K562 (cell line): ENCODE measurements around the gene KANK4. TPM values are rescaled to one million over a fixed set of nuclear protein-coding genes. Genes with fewer than 3 reads are reported as not detected.

Source experiments
- ATAC-seq: fragments of 200-7000 bp; cut with Tn5 transposase; 3 replicates; pipeline ENCODE4 v1.9.1; 2020; ENCODE audit warnings: moderate library complexity
- BruUV-seq: library from RNA; stranded (reverse); fragments of 400-500 nt; replicated peaks from 2 replicates; lab custom pipeline; 2021; lab: Mats Ljungman, UMichigan
- CTCF ChIA-PET: fragments of 300-600 bp; formaldehyde crosslinking; extraction: SDS; loops from one replicate; lab custom pipeline; 2021; ENCODE audit warnings: low intra/inter-chr PET ratio; lab: Yijun Ruan, JAX
- POLR2A ChIA-PET: fragments of 300-600, 350-650 bp; sonication (Branson Sonifier 250); formaldehyde crosslinking; extraction: SDS; loops from one replicate; lab custom pipeline; 2021; ENCODE audit warnings: antibody characterized with exemption, inconsistent platforms; lab: Yijun Ruan, JAX
- DNase-seq, 4 experiments: peaks; one replicate each; pipeline versions ENCODE4 v3.0.0 to v3.0.0-alpha.2; 2011 to 2018; ENCODE audit warnings: low spot score in 3 of 4, mixed read lengths in 3 of 4; ENCODE audit errors: extremely low read depth in 1 of 4
- FAIRE-seq: peaks from 2 replicates; lab custom pipeline; 2011; peaks lifted over from hg19 to GRCh38; lab: Jason Lieb, UNC
- H2AFZ ChIP-seq: 2 replicates; pipeline ENCODE4 v1.6.0; 2011; ENCODE audit warnings: low read depth, low read length, control low read depth, inconsistent platforms
- H3K27ac ChIP-seq: fragments of 200-600 bp; 3 replicates; pipeline ENCODE4 v1.8.0; 2011; ENCODE audit warnings: low read depth, mild to moderate bottlenecking, control low read depth, inconsistent platforms, low read length, moderate library complexity, mixed read lengths; ENCODE audit errors: extremely low read depth
- H3K27me3 ChIP-seq, 2 experiments: fragments of 300-600 bp in 1 of 2; 2 replicates in 1 of 2; 3 replicates in 1 of 2; pipeline versions ENCODE4 v1.6.0 to v1.8.0; 2011; ENCODE audit warnings: inconsistent platforms in 2 of 2, low read length in 2 of 2, mild to moderate bottlenecking in 1 of 2, mixed read lengths in 1 of 2, moderate library complexity in 1 of 2; ENCODE audit not compliant: control insufficient read depth in 2 of 2, insufficient read depth in 2 of 2
- H3K36me3 ChIP-seq: fragments of 300-600 bp; 3 replicates; pipeline ENCODE4 v1.8.0; 2011; ENCODE audit warnings: mild to moderate bottlenecking, low read length, inconsistent platforms; ENCODE audit not compliant: control insufficient read depth, insufficient read depth
- H3K4me1 ChIP-seq, 2 experiments: fragments of 200-600 bp in 1 of 2; replicated peaks in 1 of 2; 2 replicates in 1 of 2; 3 replicates in 1 of 2; pipeline versions ENCODE4 v1.5.1 to v1.8.0; 2011; ENCODE audit warnings: inconsistent platforms in 2 of 2, low read length in 2 of 2, mild to moderate bottlenecking in 1 of 2, mixed read lengths in 1 of 2, moderate library complexity in 1 of 2; ENCODE audit not compliant: control insufficient read depth in 2 of 2, insufficient read depth in 2 of 2
- H3K4me2 ChIP-seq: 2 replicates; pipeline ENCODE4 v1.6.1; 2011; ENCODE audit warnings: low read length, control low read depth, inconsistent platforms, mixed read lengths; ENCODE audit not compliant: insufficient read depth
- H3K4me3 ChIP-seq: fragments of 200-600 bp; sonication (generic), shearing (Covaris generic); 2 replicates; pipeline ENCODE4 v1.5.1; 2016; ENCODE audit warnings: control low read depth, inconsistent platforms
- H3K79me2 ChIP-seq: fragments of 200-600 bp; 3 replicates; pipeline ENCODE4 v1.8.0; 2011; ENCODE audit warnings: low read length, inconsistent platforms; ENCODE audit not compliant: control insufficient read depth, insufficient read depth
- H3K9ac ChIP-seq, 2 experiments: 2 replicates each; pipeline versions ENCODE4 v1.6.0 to v1.6.1; 2011; ENCODE audit warnings: low read depth in 2 of 2, low read length in 2 of 2, control low read depth in 1 of 2, inconsistent platforms in 1 of 2, mild to moderate bottlenecking in 1 of 2, mixed read lengths in 1 of 2; ENCODE audit not compliant: insufficient read depth in 1 of 2
- H3K9me1 ChIP-seq: one replicate; pipeline ENCODE4 v1.6.0; 2011; ENCODE audit warnings: inconsistent platforms, mild to moderate bottlenecking, low read length, moderate library complexity; ENCODE audit not compliant: control insufficient read depth, insufficient read depth
- H3K9me3 ChIP-seq: replicated peaks from 2 replicates; pipeline ENCODE4 v1.5.1; 2011; ENCODE audit warnings: low read depth, low read length, inconsistent platforms; ENCODE audit not compliant: control insufficient read depth, insufficient read depth
- H4K20me1 ChIP-seq: replicated peaks from 2 replicates; pipeline ENCODE4 v1.6.1; 2011; ENCODE audit warnings: low read length, inconsistent platforms, mixed read lengths; ENCODE audit not compliant: control insufficient read depth, insufficient read depth
- CHD1 ChIP-seq: fragments of 200-600 bp; sonication (generic); IDR thresholded peaks from one replicate; pipeline ENCODE4 v1.6.1; 2012; ENCODE audit warnings: mild to moderate bottlenecking, moderate library complexity, low read length, inconsistent platforms
- HMBOX1 ChIP-seq: sonication (generic); IDR thresholded peaks from 2 replicates; pipeline ENCODE4 v1.6.1; 2016
- KAT2B ChIP-seq: IDR thresholded peaks from one replicate; pipeline ENCODE4 v1.6.1; 2012; ENCODE audit warnings: low read depth, mild to moderate bottlenecking, control low read depth, inconsistent platforms, low read length, moderate library complexity
- REST ChIP-seq, 2 experiments: fragments of 450-650 bp; formaldehyde crosslinking in 1 of 2; IDR thresholded peaks; 2 replicates each; pipeline versions ENCODE4 v1.4.0 to v1.6.1; 2014 to 2020; ENCODE audit warnings: mild to moderate bottlenecking in 2 of 2, borderline replicate concordance in 1 of 2, low read depth in 1 of 2
- ZNF766 ChIP-seq: fragments of 200-800 bp; sonication (Bioruptor generic); conservative IDR thresholded peaks from 2 replicates; pipeline ENCODE4 v1.6.1; 2016; ENCODE audit warnings: missing genetic modification characterization, missing compliant biosample characterization
- whole genome bisulfite sequencing: fragments of 100-300 bp; shearing (Covaris generic); methylation state at CpG from one replicate; pipeline ENCODE4 v1.1.6; 2016; ENCODE audit warnings: low coverage, mixed read lengths; ENCODE audit not compliant: insufficient coverage; ENCODE audit errors: missing lambda C conversion rate; 5-methylcytosine and 5-hydroxymethylcytosine counted together
- in situ Hi-C: fragments of 300-500 bp; cut with MboI; formaldehyde crosslinking; loops from 4 replicates; pipeline ENCODE4 v1.15.0; 2018; ENCODE audit warnings: inconsistent platforms, mixed read lengths
- intact Hi-C: fragments of 100-400 bp; cut with micrococcal nuclease; formaldehyde crosslinking; loops from 2 replicates; pipeline ENCODE4 v1.14.2; 2022
- polyA plus RNA-seq, 8 experiments: library from polyadenylated mRNA; depleted of rRNA in 4 of 8; stranded (reverse) in 5 of 8; unstranded in 3 of 8; fragments of >200 nt; fragmentation: Nextera tagmentation in 2 of 8; fragmentation: Illumina TruSeq in 1 of 8; extraction: Ambion mirVana in 2 of 8; extraction: Trizol in 1 of 8; gene quantifications; 2 replicates each; pipeline versions ENCODE4 v1.2.1 to v1.2.3, GENCODE V29; 2011 to 2014; ENCODE audit warnings: inconsistent platforms in 1 of 8, missing spikeins in 1 of 8
- total RNA-seq, 7 experiments: library from RNA; depleted of rRNA in 6 of 7; stranded (reverse); fragments of >200 nt in 6 of 7; fragmentation: Illumina TruSeq in 2 of 7; extraction: Trizol in 2 of 7; gene quantifications; 2 replicates each; pipeline versions ENCODE4 v1.2.1 to v1.2.3, GENCODE V29; 2011 to 2021; ENCODE audit warnings: low replicate concordance in 1 of 7
- TF ChIP-seq, protein P1 (sequence below): fragments of 250-450 bp; sonication (Bioruptor Pico); IDR thresholded peaks from 2 replicates; pipeline ENCODE4 v1.8.0; 2022; ENCODE audit warnings: inconsistent platforms, mild to moderate bottlenecking, moderate library complexity, borderline replicate concordance
- TF ChIP-seq, protein P2 (sequence below), 2 experiments: fragments of 450-650 bp; IDR thresholded peaks; 2 replicates each; pipeline ENCODE4 v1.6.1; 2016
- TF ChIP-seq, protein P3 (sequence below): sonication (generic); formaldehyde crosslinking; IDR thresholded peaks from 2 replicates; pipeline ENCODE4 v1.8.1; 2023; ENCODE audit warnings: mild to moderate bottlenecking, missing genetic modification reagents

Gene KANK4
- total and polyA plus RNA-seq, 9 of the 15 experiments (the other 6 are each of a cell fraction or from before 2014, with no cell fraction given), result not detected

GRCh38 chr1:62368989-62369388 is 49.8 kb upstream of the KANK4 start:
- H4K20me1 ChIP-seq, result no peaks in the 10 kb centered on the region; the same call in 1 of the 2 replicates
- H3K4me3 ChIP-seq, result no peak overlapping the region
- no peaks in the 10 kb centered on the region for H3K36me3 ChIP-seq
- WGBS, result 0% methylated on average over 6 of the region's 6 CpGs
- no peaks in the 10 kb centered on the region for H3K79me2 ChIP-seq
- no TSS peak for BruUV-seq
- no peak overlapping the region for H3K4me2 ChIP-seq
- in situ Hi-C loops (no loop called here), intact Hi-C loops (no loop called here)
- CTCF ChIA-PET, result no interaction called here
- H3K27ac ChIP-seq, result no peak overlapping the region
- peaks cover 0 to 5% of the 10 kb centered on the region in 2 experiments; a peak in 2 of 5 replicates for H3K27me3 ChIP-seq
- ATAC-seq, result no peak
- H2AFZ ChIP-seq, result no peak overlapping the region
- no peak for FAIRE-seq
- H3K9me1 ChIP-seq, result no peaks in the 10 kb centered on the region
- POLR2A ChIA-PET, result no interaction called here
- H3K4me1 ChIP-seq, result no peaks in the 10 kb centered on the region
- no peak overlapping the region for H3K9ac ChIP-seq
- no peak for DNase-seq
- H3K9me3 ChIP-seq, result no peaks in the 10 kb centered on the region
- TF ChIP-seq REST (IDR thresholded peaks at IDR 0.05; ENCODE audit: borderline replicate concordance), result no peak
- no peak for TF ChIP-seq REST (CRISPR knock-in tag; IDR thresholded peaks at IDR 0.05; ENCODE audit: low read depth)
- TF ChIP-seq CHD1, result no peak
- TF ChIP-seq, protein P1, sequence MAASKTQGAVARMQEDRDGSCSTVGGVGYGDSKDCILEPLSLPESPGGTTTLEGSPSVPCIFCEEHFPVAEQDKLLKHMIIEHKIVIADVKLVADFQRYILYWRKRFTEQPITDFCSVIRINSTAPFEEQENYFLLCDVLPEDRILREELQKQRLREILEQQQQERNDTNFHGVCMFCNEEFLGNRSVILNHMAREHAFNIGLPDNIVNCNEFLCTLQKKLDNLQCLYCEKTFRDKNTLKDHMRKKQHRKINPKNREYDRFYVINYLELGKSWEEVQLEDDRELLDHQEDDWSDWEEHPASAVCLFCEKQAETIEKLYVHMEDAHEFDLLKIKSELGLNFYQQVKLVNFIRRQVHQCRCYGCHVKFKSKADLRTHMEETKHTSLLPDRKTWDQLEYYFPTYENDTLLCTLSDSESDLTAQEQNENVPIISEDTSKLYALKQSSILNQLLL (CRISPR knock-in tag), result no peak
- no peak for TF ChIP-seq KAT2B
- TF ChIP-seq, protein P2, sequence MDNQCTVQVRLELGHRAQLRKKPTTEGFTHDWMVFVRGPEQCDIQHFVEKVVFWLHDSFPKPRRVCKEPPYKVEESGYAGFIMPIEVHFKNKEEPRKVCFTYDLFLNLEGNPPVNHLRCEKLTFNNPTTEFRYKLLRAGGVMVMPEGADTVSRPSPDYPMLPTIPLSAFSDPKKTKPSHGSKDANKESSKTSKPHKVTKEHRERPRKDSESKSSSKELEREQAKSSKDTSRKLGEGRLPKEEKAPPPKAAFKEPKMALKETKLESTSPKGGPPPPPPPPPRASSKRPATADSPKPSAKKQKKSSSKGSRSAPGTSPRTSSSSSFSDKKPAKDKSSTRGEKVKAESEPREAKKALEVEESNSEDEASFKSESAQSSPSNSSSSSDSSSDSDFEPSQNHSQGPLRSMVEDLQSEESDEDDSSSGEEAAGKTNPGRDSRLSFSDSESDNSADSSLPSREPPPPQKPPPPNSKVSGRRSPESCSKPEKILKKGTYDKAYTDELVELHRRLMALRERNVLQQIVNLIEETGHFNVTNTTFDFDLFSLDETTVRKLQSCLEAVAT (IDR thresholded peaks at IDR 0.05), result no peak
- no peak for TF ChIP-seq HMBOX1
- no peak for TF ChIP-seq ZNF766 (CRISPR knock-in tag)
- TF ChIP-seq, protein P3, sequence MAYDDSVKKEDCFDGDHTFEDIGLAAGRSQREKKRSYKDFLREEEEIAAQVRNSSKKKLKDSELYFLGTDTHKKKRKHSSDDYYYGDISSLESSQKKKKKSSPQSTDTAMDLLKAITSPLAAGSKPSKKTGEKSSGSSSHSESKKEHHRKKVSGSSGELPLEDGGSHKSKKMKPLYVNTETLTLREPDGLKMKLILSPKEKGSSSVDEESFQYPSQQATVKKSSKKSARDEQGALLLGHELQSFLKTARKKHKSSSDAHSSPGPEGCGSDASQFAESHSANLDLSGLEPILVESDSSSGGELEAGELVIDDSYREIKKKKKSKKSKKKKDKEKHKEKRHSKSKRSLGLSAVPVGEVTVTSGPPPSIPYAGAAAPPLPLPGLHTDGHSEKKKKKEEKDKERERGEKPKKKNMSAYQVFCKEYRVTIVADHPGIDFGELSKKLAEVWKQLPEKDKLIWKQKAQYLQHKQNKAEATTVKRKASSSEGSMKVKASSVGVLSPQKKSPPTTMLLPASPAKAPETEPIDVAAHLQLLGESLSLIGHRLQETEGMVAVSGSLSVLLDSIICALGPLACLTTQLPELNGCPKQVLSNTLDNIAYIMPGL, result no peak
